Measurements from ENCODE around the gene DNAJC5. TPM values are rescaled to one million over a fixed set of nuclear protein-coding genes. Genes with fewer than 3 reads are reported as not detected.

Gene DNAJC5
- polyA plus RNA-seq, 1 donor (not counting 4 experiments of a cell fraction or from before 2014, with no cell fraction given), result 43.7 TPM

DNA sequence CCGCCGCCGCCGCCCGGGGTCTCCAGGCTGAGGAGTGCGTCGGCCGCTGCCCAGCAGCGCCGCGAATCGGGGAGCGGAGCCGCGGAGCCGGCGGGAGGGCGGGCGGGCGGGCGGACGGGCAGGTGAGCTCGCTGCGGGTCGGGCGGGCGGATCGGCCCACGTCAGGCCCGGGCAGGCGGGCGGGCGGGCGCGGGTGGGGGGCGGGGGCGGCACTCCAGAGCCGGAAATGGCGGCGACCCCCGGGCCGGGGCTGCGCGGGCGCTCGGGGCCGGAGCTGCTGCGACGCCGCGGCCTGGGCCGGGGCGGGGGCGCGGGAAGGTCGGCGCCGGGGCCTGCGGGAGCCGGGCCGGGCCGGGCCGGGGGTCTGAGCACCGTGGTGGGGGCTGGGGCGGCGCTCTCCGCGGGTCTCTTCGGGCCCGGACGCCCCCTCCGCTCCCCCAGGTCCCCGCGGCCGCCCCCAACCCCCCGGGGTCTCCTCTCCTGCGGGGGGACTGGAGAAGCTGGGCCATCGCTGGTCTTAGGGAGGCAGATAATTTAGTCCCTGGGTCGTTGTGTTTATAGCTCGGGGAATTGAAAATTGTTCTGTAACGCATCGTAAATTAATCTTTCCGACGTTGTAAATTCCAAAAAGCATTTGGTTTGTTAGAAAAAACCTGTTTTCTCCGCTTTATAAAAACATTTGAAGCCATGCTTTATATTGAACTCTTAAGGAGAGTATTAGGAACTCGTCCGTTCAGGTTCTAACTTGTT lies 451 bp downstream of the DNAJC5 start:
- Histone ChIP-seq H3K9me1 (ENCODE audit: control insufficient read depth, extremely low read depth, insufficient read depth, low read length) (no peaks in the 10 kb centered on the region), H3K27me3 (ENCODE audit: control insufficient read depth, extremely low read depth, insufficient read depth, low read length) (no peaks in the 10 kb centered on the region), H2AFZ (ENCODE audit: control insufficient read depth, low read length) (no peak overlapping the region), H3K9me3 (ENCODE audit: control insufficient read depth, low read depth, low read length) (no peaks in the 10 kb centered on the region), H3K4me1 (ENCODE audit: control insufficient read depth, extremely low read depth, insufficient read depth, low read length) (peaks cover 18% of the 10 kb centered on the region), H4K20me1 (ENCODE audit: control insufficient read depth, extremely low read depth, insufficient read depth, low read length) (peaks cover 15% of the 10 kb centered on the region), H3K36me3 (ENCODE audit: control insufficient read depth in 2 of 2, extremely low read depth in 1 of 2, insufficient read depth in 2 of 2, low read length in 2 of 2) (peaks cover 22 to 29% of the 10 kb centered on the region in 2 experiments), H3K4me2 (ENCODE audit: control insufficient read depth, extremely low read depth, insufficient read depth, low read depth, low read length) (peak overlapping the region; percentile 89), H3K27ac (ENCODE audit: control insufficient read depth, insufficient read depth, low read length) (peak overlapping the region; percentile 76), H3K9ac (ENCODE audit: control insufficient read depth, extremely low read depth, insufficient read depth, low read length) (peak overlapping the region; percentile 74), H3K79me2 (ENCODE audit: control insufficient read depth, insufficient read depth, low read length) (peaks cover 47% of the 10 kb centered on the region), H3K4me3 (ENCODE audit: control insufficient read depth in 2 of 3, extremely low read depth in 1 of 3, insufficient read depth in 2 of 3, low read depth in 1 of 3, low read length in 3 of 3) (peak overlapping the region; percentile 53 to 81 (median 73))
- FAIRE-seq, result no peak
- dilution Hi-C loops (cut with MboI; ENCODE audit: extremely low pct_ligation_motif_present, low sequenced_read_pairs), result no loop called here
- TF ChIP-seq, protein P1, sequence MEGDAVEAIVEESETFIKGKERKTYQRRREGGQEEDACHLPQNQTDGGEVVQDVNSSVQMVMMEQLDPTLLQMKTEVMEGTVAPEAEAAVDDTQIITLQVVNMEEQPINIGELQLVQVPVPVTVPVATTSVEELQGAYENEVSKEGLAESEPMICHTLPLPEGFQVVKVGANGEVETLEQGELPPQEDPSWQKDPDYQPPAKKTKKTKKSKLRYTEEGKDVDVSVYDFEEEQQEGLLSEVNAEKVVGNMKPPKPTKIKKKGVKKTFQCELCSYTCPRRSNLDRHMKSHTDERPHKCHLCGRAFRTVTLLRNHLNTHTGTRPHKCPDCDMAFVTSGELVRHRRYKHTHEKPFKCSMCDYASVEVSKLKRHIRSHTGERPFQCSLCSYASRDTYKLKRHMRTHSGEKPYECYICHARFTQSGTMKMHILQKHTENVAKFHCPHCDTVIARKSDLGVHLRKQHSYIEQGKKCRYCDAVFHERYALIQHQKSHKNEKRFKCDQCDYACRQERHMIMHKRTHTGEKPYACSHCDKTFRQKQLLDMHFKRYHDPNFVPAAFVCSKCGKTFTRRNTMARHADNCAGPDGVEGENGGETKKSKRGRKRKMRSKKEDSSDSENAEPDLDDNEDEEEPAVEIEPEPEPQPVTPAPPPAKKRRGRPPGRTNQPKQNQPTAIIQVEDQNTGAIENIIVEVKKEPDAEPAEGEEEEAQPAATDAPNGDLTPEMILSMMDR (optimal IDR thresholded peaks at IDR 0.05 in 1 of 3, IDR thresholded peaks at IDR 0.05 in 1 of 3, conservative IDR thresholded peaks at IDR 0.05 in 1 of 3; ENCODE audit: extremely low read depth in 1 of 3, insufficient read depth in 2 of 3, low read length in 3 of 3), result no peak
- TF ChIP-seq EZH2 (IDR thresholded peaks at IDR 0.05; ENCODE audit: low read length), result no peak
- DNase-seq (ENCODE audit: low read depth, low spot score), result no peak

DNA sequence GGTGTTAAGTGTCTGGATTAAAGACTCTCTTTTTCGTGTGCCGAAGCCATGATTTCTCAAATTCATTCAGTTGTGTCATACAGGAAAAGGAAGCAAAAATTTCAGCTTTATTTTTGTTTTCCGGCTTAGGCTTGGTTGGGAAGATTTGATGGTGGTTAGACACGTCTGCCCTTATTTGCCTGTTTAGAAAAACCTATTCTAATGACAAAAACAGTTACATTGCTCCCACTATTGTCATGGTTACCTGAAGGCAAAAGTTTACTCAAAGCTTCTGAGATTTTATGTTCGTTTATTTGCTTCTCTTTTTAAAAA lies 982 bp downstream of the DNAJC5 start:
- Histone ChIP-seq H4K20me1 (ENCODE audit: control insufficient read depth, extremely low read depth, insufficient read depth, low read length) (peaks cover 15% of the 10 kb centered on the region), H3K9me1 (ENCODE audit: control insufficient read depth, extremely low read depth, insufficient read depth, low read length) (peaks cover 2% of the 10 kb centered on the region), H3K4me3 (ENCODE audit: control insufficient read depth in 2 of 3, extremely low read depth in 1 of 3, insufficient read depth in 2 of 3, low read depth in 1 of 3, low read length in 3 of 3) (peak overlapping the region; percentile 53 to 81 (median 73)), H3K27me3 (ENCODE audit: control insufficient read depth, extremely low read depth, insufficient read depth, low read length) (no peaks in the 10 kb centered on the region), H2AFZ (ENCODE audit: control insufficient read depth, low read length) (no peak overlapping the region), H3K36me3 (ENCODE audit: control insufficient read depth in 2 of 2, extremely low read depth in 1 of 2, insufficient read depth in 2 of 2, low read length in 2 of 2) (peaks cover 16 to 24% of the 10 kb centered on the region in 2 experiments), H3K79me2 (ENCODE audit: control insufficient read depth, insufficient read depth, low read length) (peaks cover 52% of the 10 kb centered on the region), H3K4me2 (ENCODE audit: control insufficient read depth, extremely low read depth, insufficient read depth, low read depth, low read length) (peak overlapping the region; percentile 89), H3K27ac (ENCODE audit: control insufficient read depth, insufficient read depth, low read length) (peak overlapping the region; percentile 76), H3K9me3 (ENCODE audit: control insufficient read depth, low read depth, low read length) (no peaks in the 10 kb centered on the region), H3K4me1 (ENCODE audit: control insufficient read depth, extremely low read depth, insufficient read depth, low read length) (peaks cover 20% of the 10 kb centered on the region), H3K9ac (ENCODE audit: control insufficient read depth, extremely low read depth, insufficient read depth, low read length) (peak overlapping the region; percentile 74)
- TF ChIP-seq, protein P1 (optimal IDR thresholded peaks at IDR 0.05 in 1 of 3, IDR thresholded peaks at IDR 0.05 in 1 of 3, conservative IDR thresholded peaks at IDR 0.05 in 1 of 3; ENCODE audit: extremely low read depth in 1 of 3, insufficient read depth in 2 of 3, low read length in 3 of 3), result no peak
- TF ChIP-seq EZH2 (IDR thresholded peaks at IDR 0.05; ENCODE audit: low read length), result no peak
- dilution Hi-C loops (cut with MboI; ENCODE audit: extremely low pct_ligation_motif_present, low sequenced_read_pairs), result no loop called here
- DNase-seq (ENCODE audit: low read depth, low spot score) (no peak), FAIRE-seq (no peak)
